HCT116 (cell line): ENCODE data around the gene HSFX4.

Experiments
- POLR2A ChIP-seq: IDR thresholded peaks from 2 replicates; pipeline ENCODE4 v1.7.0; 2011; ENCODE audit warnings: borderline replicate concordance; ENCODE audit not compliant: insufficient read depth, insufficient read length; ENCODE audit errors: extremely low read depth
- POLR2AphosphoS5 ChIP-seq: IDR thresholded peaks from 2 replicates; pipeline ENCODE4 v1.6.1; 2011; ENCODE audit warnings: mild to moderate bottlenecking, low read depth, low read length, moderate library complexity
- SIN3A ChIP-seq: IDR thresholded peaks from 2 replicates; pipeline ENCODE4 v1.6.1; 2012; ENCODE audit warnings: low read depth
- ZNF274 ChIP-seq: fragments of 200-500 bp; sonication (Bioruptor generic); IDR thresholded peaks from 2 replicates; pipeline ENCODE4 v1.6.1; 2014; ENCODE audit warnings: mild to moderate bottlenecking, low read depth, low read length, inconsistent platforms
- TF ChIP-seq, protein P1 (sequence below): IDR thresholded peaks from 2 replicates; pipeline ENCODE4 v1.6.1; 2012
- TF ChIP-seq, protein P2 (sequence below), 3 experiments: fragments of 200-600 bp in 1 of 3; sonication (generic) in 1 of 3; IDR thresholded peaks in 2 of 3; conservative IDR thresholded peaks in 1 of 3; 2 replicates each; pipeline ENCODE4 v1.5.1; 2012 to 2017; ENCODE audit warnings: low read depth in 2 of 3, low read length in 2 of 3, antibody characterized with exemption in 1 of 3, borderline replicate concordance in 1 of 3, control low read depth in 1 of 3, mild to moderate bottlenecking in 1 of 3, mixed read lengths in 1 of 3, mixed run types in 1 of 3, moderate library complexity in 1 of 3; ENCODE audit not compliant: insufficient read depth in 1 of 3
- TF ChIP-seq, protein P3 (sequence below): IDR thresholded peaks from 2 replicates; pipeline ENCODE4 v1.6.1; 2012; ENCODE audit warnings: low read depth

DNA sequence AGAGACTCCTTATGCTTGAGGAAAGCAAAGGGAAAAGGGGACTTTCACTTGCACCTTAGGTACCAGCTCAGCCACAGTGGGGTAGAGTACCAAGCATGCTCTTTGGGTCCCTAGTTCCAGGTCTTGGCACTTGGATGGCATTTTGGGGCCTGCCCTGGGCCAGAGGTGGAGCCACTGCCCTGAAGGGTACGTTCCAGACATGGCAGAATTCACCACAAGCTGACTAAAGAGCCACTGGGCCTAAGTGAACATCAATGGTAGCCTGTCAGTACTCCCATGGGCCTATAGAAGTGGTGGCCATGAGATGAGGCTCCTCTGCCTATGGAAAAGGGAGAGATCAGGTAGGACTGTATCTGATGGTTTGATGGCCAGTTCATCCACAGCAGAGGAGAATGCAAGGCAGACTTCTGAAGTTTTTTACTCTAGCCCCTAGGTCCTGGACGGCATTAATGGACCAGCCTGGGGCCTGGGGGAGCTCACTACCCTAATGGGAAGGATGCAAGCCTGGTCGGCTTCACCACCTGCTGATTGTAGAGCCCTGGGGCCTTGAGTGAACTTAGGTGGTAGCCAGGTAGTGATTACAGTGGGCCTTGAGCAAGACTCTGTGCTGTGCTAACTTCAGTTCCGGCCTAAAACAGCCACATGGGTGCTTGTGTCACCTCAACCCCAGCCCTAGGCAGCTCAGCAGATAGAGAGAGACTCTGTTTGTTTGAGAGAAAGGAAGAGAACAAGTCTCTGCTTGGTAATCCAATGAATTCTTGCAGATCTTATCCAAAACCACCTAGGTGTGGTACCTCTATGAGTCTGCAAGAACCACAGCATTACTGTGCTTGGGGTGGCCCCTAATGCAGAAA is 19.8 kb upstream of the HSFX4 start:
- TF ChIP-seq, protein P1, sequence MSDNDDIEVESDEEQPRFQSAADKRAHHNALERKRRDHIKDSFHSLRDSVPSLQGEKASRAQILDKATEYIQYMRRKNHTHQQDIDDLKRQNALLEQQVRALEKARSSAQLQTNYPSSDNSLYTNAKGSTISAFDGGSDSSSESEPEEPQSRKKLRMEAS, result no peak
- TF ChIP-seq, protein P2, sequence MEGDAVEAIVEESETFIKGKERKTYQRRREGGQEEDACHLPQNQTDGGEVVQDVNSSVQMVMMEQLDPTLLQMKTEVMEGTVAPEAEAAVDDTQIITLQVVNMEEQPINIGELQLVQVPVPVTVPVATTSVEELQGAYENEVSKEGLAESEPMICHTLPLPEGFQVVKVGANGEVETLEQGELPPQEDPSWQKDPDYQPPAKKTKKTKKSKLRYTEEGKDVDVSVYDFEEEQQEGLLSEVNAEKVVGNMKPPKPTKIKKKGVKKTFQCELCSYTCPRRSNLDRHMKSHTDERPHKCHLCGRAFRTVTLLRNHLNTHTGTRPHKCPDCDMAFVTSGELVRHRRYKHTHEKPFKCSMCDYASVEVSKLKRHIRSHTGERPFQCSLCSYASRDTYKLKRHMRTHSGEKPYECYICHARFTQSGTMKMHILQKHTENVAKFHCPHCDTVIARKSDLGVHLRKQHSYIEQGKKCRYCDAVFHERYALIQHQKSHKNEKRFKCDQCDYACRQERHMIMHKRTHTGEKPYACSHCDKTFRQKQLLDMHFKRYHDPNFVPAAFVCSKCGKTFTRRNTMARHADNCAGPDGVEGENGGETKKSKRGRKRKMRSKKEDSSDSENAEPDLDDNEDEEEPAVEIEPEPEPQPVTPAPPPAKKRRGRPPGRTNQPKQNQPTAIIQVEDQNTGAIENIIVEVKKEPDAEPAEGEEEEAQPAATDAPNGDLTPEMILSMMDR (IDR thresholded peaks at IDR 0.05 in 2 of 3, conservative IDR thresholded peaks at IDR 0.05 in 1 of 3; ENCODE audit: borderline replicate concordance in 1 of 3, insufficient read depth in 1 of 3, low read depth in 2 of 3, low read length in 2 of 3), result no peak
- TF ChIP-seq, protein P3, sequence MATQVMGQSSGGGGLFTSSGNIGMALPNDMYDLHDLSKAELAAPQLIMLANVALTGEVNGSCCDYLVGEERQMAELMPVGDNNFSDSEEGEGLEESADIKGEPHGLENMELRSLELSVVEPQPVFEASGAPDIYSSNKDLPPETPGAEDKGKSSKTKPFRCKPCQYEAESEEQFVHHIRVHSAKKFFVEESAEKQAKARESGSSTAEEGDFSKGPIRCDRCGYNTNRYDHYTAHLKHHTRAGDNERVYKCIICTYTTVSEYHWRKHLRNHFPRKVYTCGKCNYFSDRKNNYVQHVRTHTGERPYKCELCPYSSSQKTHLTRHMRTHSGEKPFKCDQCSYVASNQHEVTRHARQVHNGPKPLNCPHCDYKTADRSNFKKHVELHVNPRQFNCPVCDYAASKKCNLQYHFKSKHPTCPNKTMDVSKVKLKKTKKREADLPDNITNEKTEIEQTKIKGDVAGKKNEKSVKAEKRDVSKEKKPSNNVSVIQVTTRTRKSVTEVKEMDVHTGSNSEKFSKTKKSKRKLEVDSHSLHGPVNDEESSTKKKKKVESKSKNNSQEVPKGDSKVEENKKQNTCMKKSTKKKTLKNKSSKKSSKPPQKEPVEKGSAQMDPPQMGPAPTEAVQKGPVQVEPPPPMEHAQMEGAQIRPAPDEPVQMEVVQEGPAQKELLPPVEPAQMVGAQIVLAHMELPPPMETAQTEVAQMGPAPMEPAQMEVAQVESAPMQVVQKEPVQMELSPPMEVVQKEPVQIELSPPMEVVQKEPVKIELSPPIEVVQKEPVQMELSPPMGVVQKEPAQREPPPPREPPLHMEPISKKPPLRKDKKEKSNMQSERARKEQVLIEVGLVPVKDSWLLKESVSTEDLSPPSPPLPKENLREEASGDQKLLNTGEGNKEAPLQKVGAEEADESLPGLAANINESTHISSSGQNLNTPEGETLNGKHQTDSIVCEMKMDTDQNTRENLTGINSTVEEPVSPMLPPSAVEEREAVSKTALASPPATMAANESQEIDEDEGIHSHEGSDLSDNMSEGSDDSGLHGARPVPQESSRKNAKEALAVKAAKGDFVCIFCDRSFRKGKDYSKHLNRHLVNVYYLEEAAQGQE, result no peak
- TF ChIP-seq SIN3A, result no peak
- no peak for TF ChIP-seq POLR2A
- TF ChIP-seq ZNF274, result no peak
- TF ChIP-seq POLR2AphosphoS5, result no peak
